Nephron progenitor cell (in vitro differentiated cells): Measurements from ENCODE around the gene MTX1.

Experiments
- DNase-seq: peaks from one replicate; pipeline ENCODE4 v3.0.0; 2021
- H3K27ac Mint-ChIP-seq: 2 replicates; pipeline ENCODE4 v1.8.0; 2021; ENCODE audit warnings: mild to moderate bottlenecking, moderate library complexity, mixed read lengths
- H3K27me3 Mint-ChIP-seq: 2 replicates; pipeline ENCODE4 v1.8.0; 2021; ENCODE audit warnings: mild to moderate bottlenecking, low read depth, mixed read lengths; ENCODE audit not compliant: poor library complexity
- H3K36me3 Mint-ChIP-seq: 2 replicates; pipeline ENCODE4 v1.8.0; 2021; ENCODE audit warnings: low read depth, mixed read lengths
- H3K4me1 Mint-ChIP-seq: 2 replicates; pipeline ENCODE4 v1.8.0; 2021; ENCODE audit warnings: mixed read lengths
- H3K4me3 Mint-ChIP-seq: 2 replicates; pipeline ENCODE4 v1.8.0; 2021; ENCODE audit warnings: mild to moderate bottlenecking, moderate library complexity, mixed read lengths
- H3K9me3 Mint-ChIP-seq: 2 replicates; pipeline ENCODE4 v1.8.0; 2021; ENCODE audit warnings: mild to moderate bottlenecking, moderate library complexity, mixed read lengths
- CTCF ChIP-seq: fragments of 200-600 bp; sonication (generic); IDR thresholded peaks from 2 replicates; pipeline ENCODE4 v1.5.0; 2021; ENCODE audit warnings: antibody characterized with exemption

Gene MTX1

GRCh38 chr1:155205035-155205434 is 3.5 kb upstream of the MTX1 start:
- H3K27ac Mint-ChIP-seq, result no peak overlapping the region
- no peak overlapping the region for H3K4me3 Mint-ChIP-seq
- no peaks in the 10 kb centered on the region for H3K9me3 Mint-ChIP-seq
- no peak for TF ChIP-seq CTCF
- peaks cover 33% of the 10 kb centered on the region for H3K4me1 Mint-ChIP-seq
- no peaks in the 10 kb centered on the region for H3K27me3 Mint-ChIP-seq
- H3K36me3 Mint-ChIP-seq, result peaks cover 10% of the 10 kb centered on the region
- no peak for DNase-seq

GRCh38 chr1:155205969-155206593 is 2.4 kb upstream of the MTX1 start:
- TF ChIP-seq CTCF, result no peak
- H3K4me1 Mint-ChIP-seq, result peaks cover 39% of the 10 kb centered on the region
- H3K36me3 Mint-ChIP-seq, result peaks cover 5% of the 10 kb centered on the region
- no peak overlapping the region for H3K27ac Mint-ChIP-seq
- peak overlapping the region; percentile 47 for H3K4me3 Mint-ChIP-seq
- no peak for DNase-seq
- H3K9me3 Mint-ChIP-seq, result no peaks in the 10 kb centered on the region
- no peaks in the 10 kb centered on the region for H3K27me3 Mint-ChIP-seq

GRCh38 chr1:155206891-155207805 is 1.3 kb upstream of the MTX1 start:
- H3K4me1 Mint-ChIP-seq, result peaks cover 39% of the 10 kb centered on the region
- H3K9me3 Mint-ChIP-seq, result no peaks in the 10 kb centered on the region
- peak; percentile 74 for TF ChIP-seq CTCF
- H3K36me3 Mint-ChIP-seq, result peaks cover 5% of the 10 kb centered on the region
- H3K27ac Mint-ChIP-seq, result peak overlapping the region; percentile 95
- H3K4me3 Mint-ChIP-seq, result peak overlapping the region; percentile 93
- no peaks in the 10 kb centered on the region for H3K27me3 Mint-ChIP-seq
- peak; percentile 90 for DNase-seq

GRCh38 chr1:155207806-155208540 is 522 bp upstream of the MTX1 start, which contains the start of gene THBS3:
THBS3 (minus strand) TSS chr1:155207897; CDS start chr1:155207876, 21 bp downstream.
- TF ChIP-seq CTCF, result no peak
- H3K27ac Mint-ChIP-seq, result peak within 1 kb of the TSS; percentile 99
- DNase-seq, result peak; percentile 52
- H3K27me3 Mint-ChIP-seq, result no peaks in the 10 kb centered on the region
- peaks cover 39% of the 10 kb centered on the region for H3K4me1 Mint-ChIP-seq
- H3K36me3 Mint-ChIP-seq, result peaks cover 5% of the 10 kb centered on the region
- H3K4me3 Mint-ChIP-seq, result peak within 1 kb of the TSS; percentile 93
- no peaks in the 10 kb centered on the region for H3K9me3 Mint-ChIP-seq

GRCh38 chr1:155209312-155209721 is 822 bp downstream of the MTX1 start:
- Mint-ChIP-seq H3K4me3 (peak overlapping the region; percentile 93), H3K27me3 (no peaks in the 10 kb centered on the region), H3K36me3 (no peaks in the 10 kb centered on the region), H3K9me3 (no peaks in the 10 kb centered on the region), H3K27ac (peak overlapping the region; percentile 99), H3K4me1 (peaks cover 39% of the 10 kb centered on the region)
- no peak for DNase-seq
- TF ChIP-seq CTCF, result no peak
